HepG2 (cell line): ENCODE data around the gene MICA. TPM values are rescaled to one million over a fixed set of nuclear protein-coding genes. Genes with fewer than 3 reads are reported as not detected.
A peak's percentile ranks its signal among the peaks of the same experiment; 100 is the strongest.

Experiments
- CREB1 ChIP-seq, 2 experiments: fragments of 450-650 bp in 1 of 2; IDR thresholded peaks; 2 replicates each; pipeline ENCODE4 v1.6.1; 2016 to 2017; ENCODE audit warnings: control low read depth in 1 of 2, mild to moderate bottlenecking in 1 of 2, missing compliant biosample characterization in 1 of 2, missing genetic modification characterization in 1 of 2
- FOXK2 ChIP-seq: fragments of 450-650 bp; IDR thresholded peaks from 2 replicates; pipeline ENCODE4 v1.6.1; 2016
- GTF2F1 ChIP-seq: fragments of 150-350 bp; IDR thresholded peaks from 2 replicates; pipeline ENCODE4 v1.6.1; 2014; ENCODE audit warnings: low read length
- HOXA3 ChIP-seq: sonication (generic); formaldehyde crosslinking; IDR thresholded peaks from 2 replicates; pipeline ENCODE4 v1.5.0; 2020; ENCODE audit warnings: missing genetic modification reagents
- KDM6A ChIP-seq: IDR thresholded peaks from 2 replicates; pipeline ENCODE4 v1.6.1; 2016; ENCODE audit warnings: low read depth
- KLF15 ChIP-seq: sonication (generic); formaldehyde crosslinking; IDR thresholded peaks from 2 replicates; pipeline ENCODE4 v1.8.1; 2023; ENCODE audit warnings: borderline replicate concordance, mild to moderate bottlenecking, inconsistent platforms, missing genetic modification reagents, mixed read lengths
- MNT ChIP-seq: fragments of 450-650 bp; IDR thresholded peaks from 2 replicates; pipeline ENCODE4 v1.6.1; 2016
- MXI1 ChIP-seq: IDR thresholded peaks from 3 replicates; pipeline ENCODE4 v1.6.1; 2012; ENCODE audit warnings: low read depth, low read length, inconsistent platforms, borderline replicate concordance
- PRMT3 ChIP-seq: sonication (generic); formaldehyde crosslinking; IDR thresholded peaks from 2 replicates; pipeline ENCODE4 v1.8.1; 2022; ENCODE audit warnings: low read depth, mild to moderate bottlenecking, moderate library complexity, missing genetic modification reagents, borderline replicate concordance
- RELA ChIP-seq: sonication (generic); formaldehyde crosslinking; IDR thresholded peaks from 2 replicates; pipeline ENCODE4 v1.4.0; 2020; ENCODE audit warnings: missing genetic modification reagents
- RFX5 ChIP-seq: IDR thresholded peaks from 2 replicates; pipeline ENCODE4 v1.6.1; 2011; ENCODE audit warnings: low read depth, low read length, improper control_type of control experiment
- TBX3 ChIP-seq: fragments of 450-650 bp; IDR thresholded peaks from 2 replicates; pipeline ENCODE4 v1.6.1; 2017; ENCODE audit warnings: antibody characterized with exemption, mild to moderate bottlenecking, inconsistent platforms, borderline replicate concordance
- THAP11 ChIP-seq: IDR thresholded peaks from 2 replicates; pipeline ENCODE4 v1.6.1; 2016; ENCODE audit warnings: missing biosample characterization, missing genetic modification reagents
- TRIM24 ChIP-seq: sonication (generic); formaldehyde crosslinking; IDR thresholded peaks from 2 replicates; pipeline ENCODE4 v1.8.0; 2022; ENCODE audit warnings: mild to moderate bottlenecking, missing genetic modification reagents
- ZBTB38 ChIP-seq: sonication (generic); formaldehyde crosslinking; IDR thresholded peaks from 2 replicates; pipeline ENCODE4 v1.5.1; 2020; ENCODE audit warnings: mild to moderate bottlenecking, missing genetic modification reagents
- ZKSCAN1 ChIP-seq: fragments of 150-350 bp; IDR thresholded peaks from 2 replicates; pipeline ENCODE4 v1.6.1; 2014; ENCODE audit warnings: low read length
- ZNF225 ChIP-seq: sonication (generic); formaldehyde crosslinking; IDR thresholded peaks from 2 replicates; pipeline ENCODE4 v1.4.0; 2020; ENCODE audit warnings: mild to moderate bottlenecking, missing genetic modification reagents
- ZNF3 ChIP-seq: IDR thresholded peaks from 2 replicates; pipeline ENCODE4 v1.7.0; 2017; ENCODE audit warnings: inconsistent platforms
- ZNF383 ChIP-seq: sonication (generic); formaldehyde crosslinking; IDR thresholded peaks from 2 replicates; pipeline ENCODE4 v1.4.0; 2020; ENCODE audit warnings: missing genetic modification reagents, mild to moderate bottlenecking, borderline replicate concordance
- ZNF430 ChIP-seq: sonication (generic); formaldehyde crosslinking; IDR thresholded peaks from 2 replicates; pipeline ENCODE4 v1.9.0; 2021; ENCODE audit warnings: mild to moderate bottlenecking, missing genetic modification reagents
- ZNF567 ChIP-seq: sonication (generic); formaldehyde crosslinking; IDR thresholded peaks from 2 replicates; pipeline ENCODE4 v1.8.1; 2023; ENCODE audit warnings: mild to moderate bottlenecking, missing genetic modification reagents, borderline replicate concordance
- ZNF574 ChIP-seq: sonication (generic); formaldehyde crosslinking; IDR thresholded peaks from 2 replicates; pipeline ENCODE4 v1.4.0; 2020; ENCODE audit warnings: missing genetic modification reagents
- ZNF589 ChIP-seq: sonication (generic); formaldehyde crosslinking; conservative IDR thresholded peaks from 2 replicates; pipeline ENCODE4 v1.8.0; 2022; ENCODE audit warnings: mild to moderate bottlenecking, moderate library complexity, missing genetic modification reagents
- ZNF747 ChIP-seq: sonication (generic); formaldehyde crosslinking; IDR thresholded peaks from 2 replicates; pipeline ENCODE4 v1.8.1; 2023; ENCODE audit warnings: missing genetic modification reagents, mild to moderate bottlenecking, borderline replicate concordance
- polyA plus RNA-seq, 8 experiments: library from polyadenylated mRNA; depleted of rRNA in 3 of 8; stranded (reverse) in 7 of 8; unstranded in 1 of 8; fragments of >200 nt; fragmentation: Illumina TruSeq in 4 of 8; extraction: Trizol in 4 of 8; gene quantifications; 2 replicates each; pipeline versions ENCODE4 v1.2.1 to v1.2.3, GENCODE V29; 2011 to 2016; ENCODE audit warnings: low read depth in 4 of 8, missing spikeins in 1 of 8, mixed read lengths in 1 of 8; ENCODE audit not compliant: insufficient read depth in 1 of 8
- total RNA-seq, 5 experiments: library from RNA; depleted of rRNA; stranded (reverse); fragments of >200 nt; fragmentation: Illumina TruSeq; extraction: Trizol; gene quantifications; 2 replicates each; pipeline ENCODE4 v1.2.3, GENCODE V29; 2016; ENCODE audit warnings: low read depth in 1 of 5
- TF ChIP-seq, protein P1 (sequence below): sonication (generic); formaldehyde crosslinking; IDR thresholded peaks from 2 replicates; pipeline ENCODE4 v1.4.0; 2020; ENCODE audit warnings: missing genetic modification reagents

MICA gene
- total and polyA plus RNA-seq, 2 of the 13 experiments (the other 11 are each of a cell fraction or from before 2014, with no cell fraction given) = 21.6 to 38.1 TPM

DNA sequence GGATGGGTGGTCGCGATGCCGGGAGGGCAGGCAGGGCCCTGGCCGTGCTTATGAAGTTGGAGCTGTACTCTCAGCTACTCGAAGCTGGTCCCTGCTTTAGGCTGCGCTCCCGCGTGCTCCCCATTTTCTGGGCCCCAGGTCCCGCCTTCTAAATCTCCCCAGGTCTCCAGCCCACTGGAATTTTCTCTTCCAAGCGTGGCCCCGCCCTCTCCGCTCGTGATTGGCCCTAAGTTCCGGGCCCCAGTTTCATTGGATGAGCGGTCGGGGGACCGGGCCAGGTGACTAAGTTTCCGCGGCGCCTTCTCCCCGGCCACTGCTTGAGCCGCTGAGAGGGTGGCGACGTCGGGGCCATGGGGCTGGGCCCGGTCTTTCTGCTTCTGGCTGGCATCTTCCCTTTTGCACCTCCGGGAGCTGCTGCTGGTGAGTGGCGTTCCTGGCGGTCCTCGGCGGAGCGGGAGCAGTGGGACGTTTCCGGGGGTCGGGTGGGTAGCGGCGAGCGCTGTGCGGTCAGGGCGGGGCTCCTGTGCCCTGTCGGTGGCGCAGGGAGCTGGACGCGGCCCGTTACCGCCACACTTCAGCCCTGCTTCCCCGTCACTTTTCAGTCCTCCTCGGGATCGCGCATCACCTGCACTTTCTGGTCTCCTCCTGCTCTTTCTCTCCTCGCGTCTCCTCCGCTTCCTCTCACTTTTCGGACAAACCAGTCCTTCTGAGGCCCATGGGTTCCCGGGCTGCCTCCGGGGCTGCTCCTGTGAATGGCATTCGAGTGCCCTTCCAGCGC is at the start of gene MICA (continued):
- TF ChIP-seq CREB1 (IDR thresholded peaks at IDR 0.05) (no peak), CREB1 (CRISPR knock-in tag; IDR thresholded peaks at IDR 0.05) (peak; percentile 63; the same call in 1 of the 2 replicates), GTF2F1 (no peak), ZNF747 (no peak; the same call in 1 of the 2 replicates), KDM6A (CRISPR knock-in tag) (peak; percentile 34; the same call in 1 of the 2 replicates), ZNF567 (CRISPR knock-in tag) (no peak), MXI1 (peak; percentile 10; the same call in 1 of the 3 replicates), HOXA3 (CRISPR knock-in tag) (peak; percentile 64), MNT (no peak), FOXK2 (no peak), ZNF589 (peak; percentile 51), ZNF430 (CRISPR knock-in tag) (peak; percentile 90), ZKSCAN1 (no peak), RFX5 (peak; percentile 50; the same call in 1 of the 2 replicates), ZNF3 (CRISPR knock-in tag) (no peak), KLF15 (CRISPR knock-in tag) (peak; percentile 69; the same call in 1 of the 2 replicates), TRIM24 (CRISPR knock-in tag) (no peak), ZNF383 (no peak), ZNF574 (no peak), ZBTB38 (CRISPR knock-in tag) (peak; percentile 55; the same call in 1 of the 2 replicates), TBX3 (0 out of 2 replicates have a peak, but pooled peaks have one; percentile 17), PRMT3 (CRISPR knock-in tag) (0 out of 2 replicates have a peak, but pooled peaks have one; percentile 58), ZNF225 (peak; percentile 75; the same call in 1 of the 2 replicates), RELA (CRISPR knock-in tag) (0 out of 2 replicates have a peak, but pooled peaks have one; percentile 22), THAP11 (CRISPR knock-in tag) (peak; percentile 42; the same call in 1 of the 2 replicates)
- TF ChIP-seq, protein P1, sequence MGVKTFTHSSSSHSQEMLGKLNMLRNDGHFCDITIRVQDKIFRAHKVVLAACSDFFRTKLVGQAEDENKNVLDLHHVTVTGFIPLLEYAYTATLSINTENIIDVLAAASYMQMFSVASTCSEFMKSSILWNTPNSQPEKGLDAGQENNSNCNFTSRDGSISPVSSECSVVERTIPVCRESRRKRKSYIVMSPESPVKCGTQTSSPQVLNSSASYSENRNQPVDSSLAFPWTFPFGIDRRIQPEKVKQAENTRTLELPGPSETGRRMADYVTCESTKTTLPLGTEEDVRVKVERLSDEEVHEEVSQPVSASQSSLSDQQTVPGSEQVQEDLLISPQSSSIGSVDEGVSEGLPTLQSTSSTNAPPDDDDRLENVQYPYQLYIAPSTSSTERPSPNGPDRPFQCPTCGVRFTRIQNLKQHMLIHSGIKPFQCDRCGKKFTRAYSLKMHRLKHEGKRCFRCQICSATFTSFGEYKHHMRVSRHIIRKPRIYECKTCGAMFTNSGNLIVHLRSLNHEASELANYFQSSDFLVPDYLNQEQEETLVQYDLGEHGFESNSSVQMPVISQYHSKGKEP (CRISPR knock-in tag) = no peak
- TF ChIP-seq, all 625 proteins: peak for 350
